Right atrium auricular region (tissue), 2 donors: Measurements from ENCODE around the gene PRKAR2B. TPM values are rescaled to one million over a fixed set of nuclear protein-coding genes. Genes with fewer than 3 reads are reported as not detected.

Experiments used
- DNase-seq: peaks from one replicate; pipeline ENCODE4 v3.0.0-alpha.2; 2019; ENCODE audit warnings: low spot score
- H3K27ac ChIP-seq, 2 donors: fragments of 200-600 bp; sonication (generic); 1 replicate in 1 of 2; 2 replicates in 1 of 2; pipeline ENCODE4 v1.5.1; 2016 to 2019
- H3K27me3 ChIP-seq, 2 donors: fragments of 200-600 bp; sonication (generic); one replicate each; pipeline versions ENCODE4 v1.5.1 to v1.6.0; 2017 to 2019
- H3K36me3 ChIP-seq: fragments of 200-600 bp; sonication (generic); one replicate; pipeline ENCODE4 v1.5.1; 2016
- H3K4me1 ChIP-seq, 2 donors: fragments of 200-600 bp; sonication (generic); one replicate each; pipeline versions ENCODE4 v1.5.1 to v1.6.0; 2017 to 2019
- H3K4me3 ChIP-seq, 2 donors: fragments of 200-600 bp; sonication (generic); 1 replicate in 1 of 2; 2 replicates in 1 of 2; pipeline ENCODE4 v1.5.1; 2017 to 2019; ENCODE audit warnings: mild to moderate bottlenecking in 1 of 2, moderate library complexity in 1 of 2
- H3K9me3 ChIP-seq, 2 donors: fragments of 200-600 bp; sonication (generic); one replicate each; pipeline ENCODE4 v1.5.1; 2019
- total RNA-seq, 2 donors: library from RNA; depleted of rRNA; stranded (reverse); fragments of >200 nt; gene quantifications; one replicate each; pipeline ENCODE4 v1.1.0, GENCODE V29; 2016
- TF ChIP-seq, protein P1 (sequence below), 2 donors: fragments of 200-600 bp; sonication (generic); IDR thresholded peaks; one replicate each; pipeline ENCODE4 v1.5.1; 2019; ENCODE audit warnings: antibody characterized with exemption in 2 of 2

The PRKAR2B gene
- total RNA-seq, 2 donors from 2014 or later: 30.1 to 30.4 TPM

DNA sequence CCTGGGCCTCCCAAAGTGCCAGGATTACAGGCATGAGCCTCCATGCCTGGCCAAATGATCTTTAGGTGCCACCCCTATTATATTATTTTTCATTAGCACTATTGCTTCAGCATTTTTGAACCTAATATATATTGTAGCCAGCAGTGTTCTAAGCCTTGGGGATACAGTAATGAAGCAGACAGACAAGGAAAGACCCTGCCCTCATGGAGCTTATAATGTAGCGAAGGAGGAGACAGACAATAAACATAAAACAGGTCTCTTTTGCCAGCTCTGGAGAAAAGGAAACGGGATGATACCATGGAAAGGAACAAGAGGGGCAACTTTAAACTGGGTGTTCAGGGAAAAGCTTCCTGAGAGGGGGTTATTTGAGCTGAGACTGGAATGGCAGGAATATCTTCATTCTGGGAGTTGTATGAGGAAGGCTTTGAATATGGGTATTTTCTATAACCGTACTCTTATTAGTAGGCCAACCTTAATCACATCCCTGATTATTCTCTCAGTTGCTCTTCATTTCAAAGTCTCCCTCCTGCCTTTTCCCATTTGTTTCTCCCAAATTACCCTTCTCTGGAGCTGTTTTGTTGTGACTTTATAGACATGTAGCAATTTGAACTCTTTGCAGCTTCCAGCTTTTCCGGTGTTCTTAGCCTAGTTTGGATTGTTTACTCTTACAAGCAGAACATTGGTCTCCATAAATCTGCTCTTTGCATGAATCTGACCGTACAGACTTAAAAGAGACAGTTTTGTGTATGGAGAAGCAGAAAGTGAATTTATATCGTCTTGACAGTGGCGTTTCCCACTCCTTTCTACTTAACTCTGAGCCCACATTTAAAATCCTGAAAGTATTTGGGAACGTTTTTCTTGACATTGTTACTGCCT is 19.0 kb downstream of the PRKAR2B start:
- Histone ChIP-seq H3K36me3 (no peaks in the 10 kb centered on the region), H3K4me3 (no peak overlapping the region), H3K9me3 (no peaks in the 10 kb centered on the region), H3K4me1 (no peaks in the 10 kb centered on the region), H3K27me3 (no peaks in the 10 kb centered on the region), H3K27ac (no peak overlapping the region)
- TF ChIP-seq, protein P1, sequence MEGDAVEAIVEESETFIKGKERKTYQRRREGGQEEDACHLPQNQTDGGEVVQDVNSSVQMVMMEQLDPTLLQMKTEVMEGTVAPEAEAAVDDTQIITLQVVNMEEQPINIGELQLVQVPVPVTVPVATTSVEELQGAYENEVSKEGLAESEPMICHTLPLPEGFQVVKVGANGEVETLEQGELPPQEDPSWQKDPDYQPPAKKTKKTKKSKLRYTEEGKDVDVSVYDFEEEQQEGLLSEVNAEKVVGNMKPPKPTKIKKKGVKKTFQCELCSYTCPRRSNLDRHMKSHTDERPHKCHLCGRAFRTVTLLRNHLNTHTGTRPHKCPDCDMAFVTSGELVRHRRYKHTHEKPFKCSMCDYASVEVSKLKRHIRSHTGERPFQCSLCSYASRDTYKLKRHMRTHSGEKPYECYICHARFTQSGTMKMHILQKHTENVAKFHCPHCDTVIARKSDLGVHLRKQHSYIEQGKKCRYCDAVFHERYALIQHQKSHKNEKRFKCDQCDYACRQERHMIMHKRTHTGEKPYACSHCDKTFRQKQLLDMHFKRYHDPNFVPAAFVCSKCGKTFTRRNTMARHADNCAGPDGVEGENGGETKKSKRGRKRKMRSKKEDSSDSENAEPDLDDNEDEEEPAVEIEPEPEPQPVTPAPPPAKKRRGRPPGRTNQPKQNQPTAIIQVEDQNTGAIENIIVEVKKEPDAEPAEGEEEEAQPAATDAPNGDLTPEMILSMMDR (IDR thresholded peaks at IDR 0.05): no peak
- DNase-seq: no peak

DNA sequence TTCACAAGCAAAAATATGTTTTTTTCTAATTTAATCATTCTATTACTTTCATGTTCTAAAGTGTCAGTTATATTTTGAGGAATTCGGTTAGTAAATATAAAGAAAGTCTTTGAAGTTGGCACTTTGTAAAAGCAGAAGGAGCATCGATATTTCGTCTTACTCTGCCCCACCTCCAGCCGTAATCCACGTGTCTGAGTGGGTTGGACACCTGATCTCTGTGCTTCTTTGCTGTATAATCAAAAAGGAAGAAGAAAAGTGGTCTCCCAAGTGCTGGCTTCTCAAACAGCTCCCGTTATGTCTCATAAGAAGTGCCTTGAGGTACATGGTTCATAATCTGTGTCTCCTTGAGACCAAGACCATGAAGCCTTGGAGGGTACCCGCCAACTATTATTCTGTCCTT is 19.8 kb downstream of the PRKAR2B start:
- H3K4me1 ChIP-seq: no peaks in the 10 kb centered on the region
- no peak overlapping the region for H3K27ac ChIP-seq
- no peak for DNase-seq
- TF ChIP-seq, protein P1 (IDR thresholded peaks at IDR 0.05): no peak
- H3K4me3 ChIP-seq: no peak overlapping the region
- H3K9me3 ChIP-seq: no peaks in the 10 kb centered on the region
- H3K27me3 ChIP-seq: no peaks in the 10 kb centered on the region
- no peaks in the 10 kb centered on the region for H3K36me3 ChIP-seq

DNA sequence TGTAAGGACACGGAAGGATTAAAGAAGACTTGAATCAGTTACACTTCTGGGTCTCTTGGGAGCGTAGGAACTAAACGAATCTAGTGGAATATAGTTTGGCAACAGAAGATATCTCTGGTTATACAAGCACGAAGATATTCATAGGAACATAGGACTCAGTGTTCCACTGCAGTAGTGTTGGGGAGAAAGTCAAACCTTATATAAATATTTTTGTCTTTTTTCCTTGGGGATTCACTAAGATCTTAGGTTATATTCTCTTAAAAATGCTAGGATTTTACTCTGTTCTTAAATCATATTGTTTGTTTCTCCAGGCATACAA is 21.4 kb downstream of the PRKAR2B start:
- no peaks in the 10 kb centered on the region for H3K27me3 ChIP-seq
- no peaks in the 10 kb centered on the region for H3K36me3 ChIP-seq
- no peak overlapping the region for H3K27ac ChIP-seq
- H3K4me1 ChIP-seq: no peaks in the 10 kb centered on the region
- H3K9me3 ChIP-seq: no peaks in the 10 kb centered on the region
- TF ChIP-seq, protein P1 (IDR thresholded peaks at IDR 0.05): no peak
- H3K4me3 ChIP-seq: no peak overlapping the region
- no peak for DNase-seq

DNA sequence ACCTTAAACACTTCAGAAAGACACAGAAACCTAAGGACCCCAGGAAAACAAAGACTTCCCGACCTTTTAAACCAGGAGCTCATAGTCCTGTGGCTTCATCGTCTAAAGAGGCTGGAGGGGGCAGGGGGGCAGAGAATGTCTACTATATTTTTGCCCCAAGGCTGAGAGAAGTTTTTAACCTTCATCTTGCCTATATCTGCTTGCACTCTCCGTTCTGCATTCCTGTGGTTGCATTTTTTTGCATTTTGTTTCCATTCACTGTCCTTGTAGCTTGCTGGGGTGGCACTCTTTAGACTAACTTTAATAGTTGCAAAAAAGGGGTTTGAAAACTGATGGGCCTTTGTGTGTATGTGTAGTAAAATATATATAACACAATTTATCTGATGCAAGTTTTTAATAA is 23.7 kb downstream of the PRKAR2B start:
- Histone ChIP-seq H3K27ac (no peak overlapping the region), H3K4me1 (no peaks in the 10 kb centered on the region), H3K27me3 (no peaks in the 10 kb centered on the region), H3K4me3 (peak overlapping the region in 1 of 2 donors; percentile 1), H3K36me3 (no peaks in the 10 kb centered on the region), H3K9me3 (no peaks in the 10 kb centered on the region)
- DNase-seq: no peak
- TF ChIP-seq, protein P1 (IDR thresholded peaks at IDR 0.05): no peak

DNA sequence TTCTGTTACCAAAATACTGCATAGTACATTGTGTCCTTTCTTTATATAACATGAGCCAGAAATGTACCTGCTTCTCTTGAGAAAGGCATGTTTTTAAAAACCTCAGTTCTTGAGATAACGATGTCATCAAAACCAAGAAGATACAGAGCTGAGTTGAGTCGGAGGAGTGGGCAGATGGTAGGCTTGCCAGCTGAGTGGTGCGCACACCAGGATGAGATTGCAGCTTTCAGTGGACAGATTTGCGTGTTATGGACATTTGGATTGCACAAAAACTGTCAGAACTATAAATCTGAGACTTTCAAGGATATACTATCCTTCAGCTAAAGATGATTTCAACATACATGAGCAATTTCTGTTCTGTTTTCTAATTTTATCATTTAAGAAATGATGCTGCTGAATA is 25.0 kb downstream of the PRKAR2B start:
- TF ChIP-seq, protein P1 (IDR thresholded peaks at IDR 0.05): no peak
- Histone ChIP-seq H3K27ac (no peak overlapping the region), H3K36me3 (no peaks in the 10 kb centered on the region), H3K4me3 (no peak overlapping the region), H3K9me3 (no peaks in the 10 kb centered on the region), H3K4me1 (no peaks in the 10 kb centered on the region), H3K27me3 (no peaks in the 10 kb centered on the region)
- no peak for DNase-seq

DNA sequence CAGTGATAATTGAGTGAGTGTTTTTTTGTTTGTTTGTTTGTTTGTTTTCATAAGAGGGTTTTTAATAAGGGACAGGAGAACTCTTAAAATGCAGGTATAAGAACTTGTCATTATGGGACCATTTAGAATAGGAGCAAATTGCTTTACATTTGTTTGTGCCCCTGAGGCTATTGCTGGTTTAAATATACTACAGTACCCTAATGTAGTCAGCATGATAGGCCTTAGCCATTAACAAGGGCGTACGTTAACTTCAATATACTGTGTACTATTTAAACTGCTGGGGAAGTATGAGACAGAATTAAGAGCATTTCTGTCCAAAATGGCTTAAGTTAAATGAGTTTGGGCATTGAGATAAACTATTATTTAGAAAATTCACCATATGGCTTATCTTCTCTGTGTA is 26.2 kb downstream of the PRKAR2B start:
- Histone ChIP-seq H3K4me3 (no peak overlapping the region), H3K9me3 (no peaks in the 10 kb centered on the region), H3K4me1 (no peaks in the 10 kb centered on the region), H3K27ac (no peak overlapping the region), H3K36me3 (no peaks in the 10 kb centered on the region), H3K27me3 (no peaks in the 10 kb centered on the region)
- no peak for DNase-seq
- TF ChIP-seq, protein P1 (IDR thresholded peaks at IDR 0.05): no peak
